GM23338 (cell line): ENCODE data around the gene HIVEP2. TPM values are rescaled to one million over a fixed set of nuclear protein-coding genes. Genes with fewer than 3 reads are reported as not detected.

Source experiments
- ATAC-seq: fragments of 200-7000 bp; cut with Tn5 transposase; 3 replicates; pipeline ENCODE4 v1.9.1; 2020
- DNase-seq: peaks from one replicate; pipeline ENCODE4 v3.0.0-alpha.2; 2015; ENCODE audit warnings: low spot score
- H2AFZ ChIP-seq: fragments of 200-600 bp; sonication (generic); 2 replicates; pipeline ENCODE4 v1.8.0; 2016; ENCODE audit warnings: antibody characterized with exemption, mild to moderate bottlenecking, moderate library complexity
- H3F3A ChIP-seq: fragments of 200-600 bp; sonication (generic); replicated peaks from 2 replicates; pipeline ENCODE4 v1.8.0; 2017; ENCODE audit warnings: antibody characterized with exemption, mixed run types, low read depth
- H3K27ac ChIP-seq: fragments of 200-600 bp; sonication (generic); 2 replicates; pipeline ENCODE4 v1.6.1; 2016; ENCODE audit warnings: low read depth
- H3K27me3 ChIP-seq: fragments of 200-600 bp; sonication (generic); 2 replicates; pipeline ENCODE4 v1.8.0; 2016; ENCODE audit warnings: mild to moderate bottlenecking, mixed run types, moderate library complexity; ENCODE audit not compliant: insufficient read depth
- H3K36me3 ChIP-seq: fragments of 200-600 bp; sonication (generic); 2 replicates; pipeline ENCODE4 v1.8.0; 2016; ENCODE audit warnings: mild to moderate bottlenecking; ENCODE audit not compliant: insufficient read depth
- H3K4me1 ChIP-seq: fragments of 200-600 bp; sonication (generic); 2 replicates; pipeline ENCODE4 v1.8.0; 2016; ENCODE audit warnings: mild to moderate bottlenecking, moderate library complexity; ENCODE audit not compliant: insufficient read depth
- H3K4me2 ChIP-seq: fragments of 200-600 bp; sonication (generic); 2 replicates; pipeline ENCODE4 v1.7.1; 2017; ENCODE audit warnings: mixed run types
- H3K4me3 ChIP-seq: fragments of 200-600 bp; sonication (generic); 2 replicates; pipeline ENCODE4 v1.6.1; 2016; ENCODE audit warnings: mixed run types
- H3K79me2 ChIP-seq: fragments of 200-600 bp; sonication (generic); replicated peaks from 2 replicates; pipeline ENCODE4 v1.8.0; 2017; ENCODE audit warnings: mild to moderate bottlenecking; ENCODE audit not compliant: insufficient read depth
- H3K9me2 ChIP-seq: fragments of 200-600 bp; sonication (generic); 2 replicates; pipeline ENCODE4 v1.8.0; 2017; ENCODE audit not compliant: insufficient read depth
- H4K20me1 ChIP-seq: fragments of 200-600 bp; sonication (generic); replicated peaks from 2 replicates; pipeline ENCODE4 v1.8.0; 2017; ENCODE audit warnings: mild to moderate bottlenecking; ENCODE audit not compliant: insufficient read depth
- H3K27ac Mint-ChIP-seq: 2 replicates; pipeline ENCODE4 v1.8.0; 2020; ENCODE audit warnings: inconsistent platforms, mild to moderate bottlenecking, moderate library complexity, mixed read lengths
- H3K27me3 Mint-ChIP-seq: 3 replicates; pipeline ENCODE4 v1.8.0; 2022; ENCODE audit warnings: low read depth, mild to moderate bottlenecking, moderate library complexity, mixed read lengths, inconsistent platforms; ENCODE audit not compliant: insufficient read depth, poor library complexity
- H3K36me3 Mint-ChIP-seq: 3 replicates; pipeline ENCODE4 v1.8.0; 2021; ENCODE audit warnings: low read depth, mild to moderate bottlenecking, inconsistent platforms, moderate library complexity, mixed read lengths
- H3K4me1 Mint-ChIP-seq: 3 replicates; pipeline ENCODE4 v1.8.0; 2020; ENCODE audit warnings: mild to moderate bottlenecking, inconsistent platforms, mixed read lengths
- H3K4me3 Mint-ChIP-seq: 3 replicates; pipeline ENCODE4 v1.8.0; 2021; ENCODE audit warnings: moderate library complexity, mild to moderate bottlenecking, inconsistent platforms, mixed read lengths
- H3K9me3 Mint-ChIP-seq: 3 replicates; pipeline ENCODE4 v1.8.0; 2020; ENCODE audit warnings: moderate library complexity, mild to moderate bottlenecking, inconsistent platforms, mixed read lengths
- CREB1 ChIP-seq: fragments of 250-450 bp; sonication (Bioruptor Pico); IDR thresholded peaks from 2 replicates; pipeline ENCODE4 v1.5.0; 2020; ENCODE audit warnings: low read depth, mild to moderate bottlenecking, moderate library complexity
- CTCF ChIP-seq, 2 experiments: fragments of 200-600 bp in 1 of 2; sonication (generic) in 1 of 2; conservative IDR thresholded peaks; 2 replicates each; pipeline versions ENCODE4 v1.5.1 to v1.6.1; 2016 to 2017; ENCODE audit warnings: antibody characterized with exemption in 2 of 2, low read depth in 2 of 2, mild to moderate bottlenecking in 2 of 2, moderate library complexity in 1 of 2
- ETS1 ChIP-seq: IDR thresholded peaks from 2 replicates; pipeline ENCODE4 v1.6.1; 2016; ENCODE audit warnings: antibody characterized with exemption
- EZH2 ChIP-seq: fragments of 200-600 bp; sonication (generic); IDR thresholded peaks from one replicate; pipeline ENCODE4 v1.8.0; 2017; ENCODE audit warnings: antibody characterized with exemption, mild to moderate bottlenecking, low read depth; ENCODE audit not compliant: unreplicated experiment
- EZH2phosphoT487 ChIP-seq: fragments of 200-600 bp; sonication (generic); IDR thresholded peaks from one replicate; pipeline ENCODE4 v1.8.1; 2018; ENCODE audit warnings: antibody characterized with exemption; ENCODE audit not compliant: unreplicated experiment
- NANOG ChIP-seq: IDR thresholded peaks from 2 replicates; pipeline ENCODE4 v1.6.1; 2016; ENCODE audit warnings: antibody characterized with exemption, borderline replicate concordance
- POLR2AphosphoS5 ChIP-seq: IDR thresholded peaks from 2 replicates; pipeline ENCODE4 v1.6.1; 2016; ENCODE audit warnings: antibody characterized with exemption, low read depth
- STAT1 ChIP-seq: IDR thresholded peaks from one replicate; pipeline ENCODE4 v1.6.1; 2016; ENCODE audit warnings: antibody characterized with exemption; ENCODE audit not compliant: unreplicated experiment
- ZNF331 ChIP-seq: fragments of 250-450 bp; sonication (Bioruptor Pico); IDR thresholded peaks from 2 replicates; pipeline ENCODE4 v1.5.0; 2020; ENCODE audit warnings: low read depth, mild to moderate bottlenecking, moderate library complexity
- polyA plus RNA-seq: library from polyadenylated mRNA; unstranded; fragments of >200 nt; fragmentation: Nextera tagmentation; extraction: Ambion mirVana; gene quantifications from 2 replicates; pipeline ENCODE4 v1.2.1, GENCODE V29; 2016
- total RNA-seq: library from RNA; depleted of rRNA; stranded (reverse); fragments of >200 nt; shearing (Covaris generic); gene quantifications from 2 replicates; pipeline ENCODE4 v1.2.3, GENCODE V29; 2014
- TF ChIP-seq, protein P1 (sequence below): IDR thresholded peaks from one replicate; pipeline ENCODE4 v1.6.1; 2018; ENCODE audit warnings: antibody characterized with exemption; ENCODE audit not compliant: unreplicated experiment

The HIVEP2 gene
- total and polyA plus RNA-seq, 2 experiments from 2014 or later = 1.5 to 7.4 TPM

DNA sequence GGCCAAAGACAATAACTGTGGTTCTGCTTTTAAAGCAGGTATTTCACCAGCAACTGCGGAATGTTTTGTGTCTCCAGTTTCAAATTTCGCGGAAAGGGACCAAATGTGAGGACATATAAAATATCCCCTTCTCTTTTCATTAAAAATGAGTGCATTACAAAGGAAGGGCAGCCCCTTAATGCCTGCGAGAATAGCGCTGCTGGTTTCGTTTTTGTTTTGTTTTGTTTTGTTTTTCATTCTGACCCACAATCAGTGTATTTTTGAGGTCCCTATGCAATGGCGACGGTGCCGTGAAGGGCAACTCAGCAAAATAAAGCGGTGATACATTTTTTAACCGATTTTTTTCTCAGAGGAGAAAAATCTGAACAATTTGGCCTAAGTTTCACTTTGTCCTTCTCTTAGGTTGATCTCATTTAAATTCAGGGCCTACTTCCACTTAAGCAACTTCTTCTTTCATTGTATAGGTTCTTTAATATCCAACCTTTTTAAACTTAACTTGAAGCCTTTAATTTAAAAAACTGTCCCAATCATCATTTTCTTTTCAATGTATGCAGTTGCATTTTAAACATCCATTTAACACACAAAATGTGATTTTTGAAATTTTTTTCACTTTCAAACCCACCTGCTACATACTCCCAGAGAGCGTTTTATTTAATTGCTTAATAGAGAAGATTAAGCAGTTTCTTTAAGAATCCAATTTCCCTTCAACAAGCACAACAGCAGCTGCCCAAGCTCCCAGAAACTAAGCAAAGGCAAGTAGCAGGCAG lies 2.9 kb upstream of the HIVEP2 start (continued):
- TF ChIP-seq, protein P1, sequence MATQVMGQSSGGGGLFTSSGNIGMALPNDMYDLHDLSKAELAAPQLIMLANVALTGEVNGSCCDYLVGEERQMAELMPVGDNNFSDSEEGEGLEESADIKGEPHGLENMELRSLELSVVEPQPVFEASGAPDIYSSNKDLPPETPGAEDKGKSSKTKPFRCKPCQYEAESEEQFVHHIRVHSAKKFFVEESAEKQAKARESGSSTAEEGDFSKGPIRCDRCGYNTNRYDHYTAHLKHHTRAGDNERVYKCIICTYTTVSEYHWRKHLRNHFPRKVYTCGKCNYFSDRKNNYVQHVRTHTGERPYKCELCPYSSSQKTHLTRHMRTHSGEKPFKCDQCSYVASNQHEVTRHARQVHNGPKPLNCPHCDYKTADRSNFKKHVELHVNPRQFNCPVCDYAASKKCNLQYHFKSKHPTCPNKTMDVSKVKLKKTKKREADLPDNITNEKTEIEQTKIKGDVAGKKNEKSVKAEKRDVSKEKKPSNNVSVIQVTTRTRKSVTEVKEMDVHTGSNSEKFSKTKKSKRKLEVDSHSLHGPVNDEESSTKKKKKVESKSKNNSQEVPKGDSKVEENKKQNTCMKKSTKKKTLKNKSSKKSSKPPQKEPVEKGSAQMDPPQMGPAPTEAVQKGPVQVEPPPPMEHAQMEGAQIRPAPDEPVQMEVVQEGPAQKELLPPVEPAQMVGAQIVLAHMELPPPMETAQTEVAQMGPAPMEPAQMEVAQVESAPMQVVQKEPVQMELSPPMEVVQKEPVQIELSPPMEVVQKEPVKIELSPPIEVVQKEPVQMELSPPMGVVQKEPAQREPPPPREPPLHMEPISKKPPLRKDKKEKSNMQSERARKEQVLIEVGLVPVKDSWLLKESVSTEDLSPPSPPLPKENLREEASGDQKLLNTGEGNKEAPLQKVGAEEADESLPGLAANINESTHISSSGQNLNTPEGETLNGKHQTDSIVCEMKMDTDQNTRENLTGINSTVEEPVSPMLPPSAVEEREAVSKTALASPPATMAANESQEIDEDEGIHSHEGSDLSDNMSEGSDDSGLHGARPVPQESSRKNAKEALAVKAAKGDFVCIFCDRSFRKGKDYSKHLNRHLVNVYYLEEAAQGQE = no peak
- TF ChIP-seq STAT1 (no peak), ZNF331 (CRISPR knock-in tag) (no peak), CTCF (conservative IDR thresholded peaks at IDR 0.05; ENCODE audit: low read depth in 2 of 2) (no peak)

GRCh38 chr6:142946924-142947713 lies 2.1 kb upstream of the HIVEP2 start:
- H3K27ac Mint-ChIP-seq = peak overlapping the region; percentile 76
- H4K20me1 ChIP-seq = no peaks in the 10 kb centered on the region; the same call in 1 of the 2 replicates
- peaks cover 35% of the 10 kb centered on the region for H3K4me1 Mint-ChIP-seq
- H3K4me3 Mint-ChIP-seq = peak overlapping the region; percentile 98
- H3K27ac ChIP-seq = peak overlapping the region; percentile 97
- H3K36me3 Mint-ChIP-seq = no peaks in the 10 kb centered on the region; the same call in 2 of the 3 replicates
- no peaks in the 10 kb centered on the region; the same call in 2 of the 3 replicates for H3K9me3 Mint-ChIP-seq
- peaks cover 33% of the 10 kb centered on the region; the same call in 1 of the 2 replicates for H3K27me3 ChIP-seq
- H3K36me3 ChIP-seq = no peaks in the 10 kb centered on the region
- peaks cover 20% of the 10 kb centered on the region for H3K79me2 ChIP-seq
- peak overlapping the region; percentile 66 for H3K4me2 ChIP-seq
- peak overlapping the region; percentile 84 for H3K4me3 ChIP-seq
- no peaks in the 10 kb centered on the region for H3K9me2 ChIP-seq
- H2AFZ ChIP-seq = peak overlapping the region; percentile 11
- peaks cover 4% of the 10 kb centered on the region; the same call in 1 of the 2 replicates for H3F3A ChIP-seq
- H3K4me1 ChIP-seq = peaks cover 22% of the 10 kb centered on the region
- peaks cover 18% of the 10 kb centered on the region for H3K27me3 Mint-ChIP-seq
- ATAC-seq (peak; percentile 25), DNase-seq (peak; percentile 74)
- TF ChIP-seq, protein P1 = no peak
- TF ChIP-seq EZH2 (no peak), CREB1 (CRISPR knock-in tag) (no peak), ZNF331 (CRISPR knock-in tag) (no peak), POLR2AphosphoS5 (no peak), CTCF (conservative IDR thresholded peaks at IDR 0.05; ENCODE audit: low read depth in 2 of 2) (no peak), NANOG (no peak), EZH2phosphoT487 (no peak), STAT1 (no peak), ETS1 (no peak)
